GM12878 (cell line): ENCODE results near the gene DOCK2. TPM values are rescaled to one million over a fixed set of nuclear protein-coding genes. Genes with fewer than 3 reads are reported as not detected.

Source experiments
- ATAC-seq: fragments of 200-7000 bp; cut with Tn5 transposase; 3 replicates; pipeline ENCODE4 v1.9.1; 2020; ENCODE audit warnings: mild to moderate bottlenecking, moderate library complexity
- BruUV-seq: library from RNA; stranded (reverse); fragments of 400-500 nt; replicated peaks from 2 replicates; lab custom pipeline; 2021; lab: Mats Ljungman, UMichigan
- CTCF ChIA-PET: fragments of 300-600 bp; sonication (Branson Sonifier 250); formaldehyde crosslinking; extraction: SDS; loops from one replicate; lab custom pipeline; 2021; ENCODE audit warnings: inconsistent platforms; lab: Yijun Ruan, JAX
- POLR2A ChIA-PET: fragments of 350-600 bp; formaldehyde crosslinking; extraction: SDS; loops from one replicate; lab custom pipeline; 2021; ENCODE audit warnings: inconsistent platforms; lab: Charles Lee
- RAD21 ChIA-PET: fragments of 300-600 bp; sonication (Branson Sonifier 250); formaldehyde crosslinking; loops from one replicate; lab custom pipeline; 2023; ENCODE audit warnings: antibody characterized with exemption; ENCODE audit not compliant: unreplicated experiment; lab: Charles Lee
- SMC1A ChIA-PET: fragments of 300-600 bp; sonication (Branson Sonifier 250); formaldehyde crosslinking; loops from one replicate; lab custom pipeline; 2023; ENCODE audit not compliant: unreplicated experiment, uncharacterized antibody; lab: Charles Lee
- DNase-seq: peaks from one replicate; pipeline ENCODE4 v3.0.0-alpha.2; 2011; ENCODE audit warnings: low read depth, low spot score
- FAIRE-seq: peaks from 3 replicates; lab custom pipeline; 2011; peaks lifted over from hg19 to GRCh38; lab: Jason Lieb, UNC
- H2AFZ ChIP-seq: 2 replicates; pipeline ENCODE4 v1.6.0; 2011; ENCODE audit warnings: low read depth, low read length, control low read depth; ENCODE audit not compliant: control insufficient read depth
- H3K27ac ChIP-seq: 2 replicates; pipeline ENCODE4 v1.5.1; 2011; ENCODE audit warnings: control low read depth; ENCODE audit not compliant: control insufficient read depth, insufficient read depth
- H3K27me3 ChIP-seq, 2 experiments: replicated peaks in 1 of 2; 2 replicates each; pipeline versions ENCODE4 v1.6.0 to v1.6.1; 2011; ENCODE audit warnings: low read length in 1 of 2; ENCODE audit not compliant: control insufficient read depth in 2 of 2, insufficient read depth in 2 of 2
- H3K36me3 ChIP-seq, 2 experiments: 2 replicates each; pipeline ENCODE4 v1.5.1; 2011; ENCODE audit warnings: low read length in 1 of 2; ENCODE audit not compliant: control insufficient read depth in 2 of 2, insufficient read depth in 2 of 2
- H3K4me1 ChIP-seq: 2 replicates; pipeline ENCODE4 v1.6.1; 2011; ENCODE audit warnings: mild to moderate bottlenecking, low read length, moderate library complexity, mixed read lengths; ENCODE audit not compliant: control insufficient read depth, insufficient read depth
- H3K4me2 ChIP-seq: 2 replicates; pipeline ENCODE4 v1.6.0; 2011; ENCODE audit warnings: control low read depth; ENCODE audit not compliant: control insufficient read depth, insufficient read depth
- H3K4me3 ChIP-seq: fragments of 200-600 bp; sonication (generic); 2 replicates; pipeline ENCODE4 v1.5.1; 2016
- H3K79me2 ChIP-seq: 2 replicates; pipeline ENCODE4 v1.6.0; 2011; ENCODE audit warnings: low read length; ENCODE audit not compliant: control insufficient read depth, insufficient read depth
- H3K9ac ChIP-seq: 2 replicates; pipeline ENCODE4 v1.8.0; 2011; ENCODE audit warnings: low read length, control low read depth, mixed read lengths; ENCODE audit not compliant: control insufficient read depth, insufficient read depth
- H3K9me3 ChIP-seq: replicated peaks from 3 replicates; pipeline ENCODE4 v1.5.1; 2011; ENCODE audit warnings: mild to moderate bottlenecking, low read length; ENCODE audit not compliant: control insufficient read depth, insufficient read depth
- H4K20me1 ChIP-seq: 2 replicates; pipeline ENCODE4 v1.6.0; 2011; ENCODE audit not compliant: control insufficient read depth, insufficient read depth
- BCL11A ChIP-seq: IDR thresholded peaks from 2 replicates; pipeline ENCODE4 v1.6.1; 2011; ENCODE audit warnings: low read depth, low read length
- BHLHE40 ChIP-seq, 2 experiments: fragments of 450-650 bp in 1 of 2; IDR thresholded peaks; 2 replicates each; pipeline ENCODE4 v1.6.1; 2011 to 2017; ENCODE audit warnings: low read depth in 2 of 2, borderline replicate concordance in 1 of 2, improper control_type of control experiment in 1 of 2, low read length in 1 of 2, mild to moderate bottlenecking in 1 of 2
- GATAD2B ChIP-seq: fragments of 450-650 bp; conservative IDR thresholded peaks from 2 replicates; pipeline ENCODE4 v1.6.1; 2017; ENCODE audit warnings: low read depth, mild to moderate bottlenecking, moderate library complexity
- NFIC ChIP-seq: IDR thresholded peaks from 2 replicates; pipeline ENCODE4 v1.6.1; 2012; ENCODE audit warnings: low read depth, mild to moderate bottlenecking, inconsistent platforms, low read length, moderate library complexity
- NKRF ChIP-seq: fragments of 450-650 bp; conservative IDR thresholded peaks from 2 replicates; pipeline ENCODE4 v1.6.1; 2017; ENCODE audit warnings: mild to moderate bottlenecking, moderate library complexity
- PBX3 ChIP-seq: IDR thresholded peaks from 2 replicates; pipeline ENCODE4 v1.6.1; 2011; ENCODE audit warnings: mild to moderate bottlenecking, low read depth, low read length, moderate library complexity; ENCODE audit not compliant: insufficient replicate concordance
- RAD51 ChIP-seq: fragments of 450-650 bp; IDR thresholded peaks from 2 replicates; pipeline ENCODE4 v1.6.1; 2016; ENCODE audit warnings: moderate library complexity, mild to moderate bottlenecking, inconsistent platforms
- SMAD5 ChIP-seq: IDR thresholded peaks from 2 replicates; pipeline ENCODE4 v1.6.1; 2016; ENCODE audit warnings: antibody characterized with exemption, low read depth
- SUPT20H ChIP-seq: IDR thresholded peaks from 2 replicates; pipeline ENCODE4 v1.6.1; 2011; ENCODE audit warnings: low read depth, mild to moderate bottlenecking, low read length, moderate library complexity, borderline replicate concordance; ENCODE audit not compliant: control insufficient read depth
- TARDBP ChIP-seq: IDR thresholded peaks from 2 replicates; pipeline ENCODE4 v1.6.1; 2016; ENCODE audit warnings: borderline replicate concordance
- ZBED1 ChIP-seq: IDR thresholded peaks from 2 replicates; pipeline ENCODE4 v1.6.1; 2016; ENCODE audit warnings: borderline replicate concordance
- WGBS: methylation state at CpG from one replicate; pipeline ENCODE4 v1.1.6; 2016; ENCODE audit warnings: low lambda C conversion rate; ENCODE audit not compliant: insufficient replicate concordance, insufficient coverage; ENCODE audit errors: missing lambda C conversion rate; 5-methylcytosine and 5-hydroxymethylcytosine counted together
- in situ Hi-C: fragments of 300-500 bp; cut with MboI; formaldehyde crosslinking; loops from 9 replicates; pipeline ENCODE4 v1.14.3; 2018; ENCODE audit warnings: mixed read lengths
- intact Hi-C: fragments of 100-400 bp; cut with micrococcal nuclease; formaldehyde crosslinking; loops from one replicate; pipeline ENCODE4 v1.14.2; 2022; ENCODE audit not compliant: unreplicated experiment
- polyA plus RNA-seq, 11 experiments: library from polyadenylated mRNA; depleted of rRNA in 4 of 11; unstranded in 6 of 11; stranded (reverse) in 5 of 11; fragments of >200 nt; fragmentation: Nextera tagmentation in 4 of 11; fragmentation: Illumina TruSeq in 1 of 11; extraction: Ambion mirVana in 4 of 11; extraction: Trizol in 1 of 11; gene quantifications; 1 replicate in 1 of 11; 2 replicates in 10 of 11; pipeline versions ENCODE4 v1.2.1 to v1.2.3, GENCODE V29; 2011 to 2016; ENCODE audit warnings: inconsistent platforms in 2 of 11, missing spikeins in 2 of 11, low read depth in 1 of 11
- total RNA-seq, 4 experiments: library from RNA; depleted of rRNA in 3 of 4; stranded (reverse); fragments of >200 nt in 3 of 4; fragmentation: Illumina TruSeq in 1 of 4; extraction: Trizol in 1 of 4; gene quantifications; 2 replicates each; pipeline versions ENCODE4 v1.2.1 to v1.2.3, GENCODE V29; 2013 to 2021

DOCK2 gene
- total and polyA plus RNA-seq, 10 of the 15 experiments (the other 5 are each of a cell fraction or from before 2014, with no cell fraction given): 34.2 to 192 (median 118) TPM

- DNase-seq (no peak), ATAC-seq (no peak), FAIRE-seq (no peak)
- WGBS: 0% methylated on average over 1 of the region's 1 CpG
- no TSS peak for BruUV-seq
- SMC1A ChIA-PET: interaction anchor here (1.3 to 1.4 kb wide), 2 partner anchors 11 to 289 kb away, joined by 4 read pairs; partner anchors contain the start of gene INSYN2B
- peaks cover 18 to 50% of the 10 kb centered on the region in 2 experiments for H3K36me3 ChIP-seq
- H3K79me2 ChIP-seq: no peaks in the 10 kb centered on the region
- no peak overlapping the region for H3K4me2 ChIP-seq
- H3K27me3 ChIP-seq: no peaks in the 10 kb centered on the region
- no peak overlapping the region for H2AFZ ChIP-seq
- no peaks in the 10 kb centered on the region; the same call in 1 of the 2 replicates for H4K20me1 ChIP-seq
- RAD21 ChIA-PET: no interaction called here
- no peak overlapping the region for H3K27ac ChIP-seq
- in situ Hi-C loops: loop anchor here (10.0 kb wide), 1 partner anchor 493 kb away; no protein-coding TSS in a partner anchor
- POLR2A ChIA-PET: interaction anchor here (0.9 kb wide), 1 partner anchor 10 kb away, joined by 5 read pairs; no protein-coding TSS in a partner anchor
- TF ChIP-seq BCL11A (no peak), PBX3 (no peak), SMAD5 (no peak)
- no peaks in the 10 kb centered on the region for H3K4me1 ChIP-seq
- H3K4me3 ChIP-seq: no peak overlapping the region
- H3K9ac ChIP-seq: no peak overlapping the region
- H3K9me3 ChIP-seq: no peaks in the 10 kb centered on the region
- intact Hi-C loops: no loop called here
- CTCF ChIA-PET: no interaction called here
These were observed 54.4 kb downstream of the DOCK2 start for GRCh38 chr5:169691471-169691870.

- ChIA-PET SMC1A (interaction anchor here (0.9 to 1.7 kb wide), 3 partner anchors 7 to 13 kb away, joined by 3 to 6 read pairs (median 3); no protein-coding TSS in a partner anchor), CTCF (interaction anchor here (1.7 kb wide), 1 partner anchor 14 kb away, joined by 5 read pairs; no protein-coding TSS in a partner anchor), POLR2A (no interaction called here), RAD21 (interaction anchor here (1.0 to 1.7 kb wide), 2 partner anchors 23 to 287 kb away, joined by 3 to 5 read pairs; no protein-coding TSS in a partner anchor)
- no peak for ATAC-seq
- no peak overlapping the region for H3K4me3 ChIP-seq
- no peaks in the 10 kb centered on the region for H3K9me3 ChIP-seq
- no peak overlapping the region for H2AFZ ChIP-seq
- no peak overlapping the region for H3K4me2 ChIP-seq
- H3K9ac ChIP-seq: no peak overlapping the region
- no peak for DNase-seq
- FAIRE-seq: no peak
- no peaks in the 10 kb centered on the region for H3K4me1 ChIP-seq
- BruUV-seq: no TSS peak
- H3K79me2 ChIP-seq: no peaks in the 10 kb centered on the region
- no peak overlapping the region for H3K27ac ChIP-seq
- H4K20me1 ChIP-seq: no peaks in the 10 kb centered on the region; the same call in 1 of the 2 replicates
- intact Hi-C loops: no loop called here
- WGBS: 99% methylated on average over 3 of the region's 3 CpGs
- no peaks in the 10 kb centered on the region for H3K27me3 ChIP-seq
- peaks cover 32 to 46% of the 10 kb centered on the region in 2 experiments for H3K36me3 ChIP-seq
- in situ Hi-C loops: loop anchor here (10.0 kb wide), 1 partner anchor 491 kb away; no protein-coding TSS in a partner anchor
- TF ChIP-seq BHLHE40 (IDR thresholded peaks at IDR 0.05; ENCODE audit: borderline replicate concordance in 1 of 2, low read depth in 2 of 2, low read length in 1 of 2): no peak
- TF ChIP-seq NFIC: no peak
- no peak for TF ChIP-seq ZBED1
- no peak for TF ChIP-seq SUPT20H
- TF ChIP-seq GATAD2B: no peak
- no peak for TF ChIP-seq RAD51
- no peak for TF ChIP-seq NKRF
- no peak for TF ChIP-seq TARDBP
These were observed 57.1 kb downstream of the DOCK2 start for GRCh38 chr5:169694091-169694625.
